B cell (primary cell): ENCODE data around the gene NAV1. TPM values are rescaled to one million over a fixed set of nuclear protein-coding genes. Genes with fewer than 3 reads are reported as not detected.

Source experiments
- ATAC-seq: fragments of 200-7000 bp; cut with Tn5 transposase; one replicate; pipeline ENCODE4 v1.10.0; 2021; ENCODE audit warnings: low read depth, mild to moderate bottlenecking, moderate number of reproducible peaks, moderate library complexity
- CTCF ChIA-PET: fragments of 350-600 bp; sonication (Branson Sonifier 250); formaldehyde crosslinking; loops from one replicate; lab custom pipeline; 2021; ENCODE audit warnings: antibody characterized with exemption, inconsistent platforms; lab: Charles Lee
- POLR2A ChIA-PET: fragments of 350-600 bp; sonication (Branson Sonifier 250); formaldehyde crosslinking; loops from one replicate; lab custom pipeline; 2021; ENCODE audit warnings: antibody characterized with exemption; lab: Charles Lee
- DNase-seq: peaks from one replicate; pipeline ENCODE4 v3.0.0; 2013
- H2AFZ ChIP-seq: 2 replicates; pipeline ENCODE4 v1.6.1; 2012; ENCODE audit warnings: mild to moderate bottlenecking, low read depth, low read length; ENCODE audit not compliant: insufficient read depth, poor library complexity, severe bottlenecking
- H3K27ac ChIP-seq, 2 donors: 1 replicate in 1 of 2; 2 replicates in 1 of 2; pipeline ENCODE4 v1.5.1; 2012 to 2013; ENCODE audit warnings: low read length in 2 of 2, mild to moderate bottlenecking in 2 of 2, moderate library complexity in 1 of 2
- H3K27me3 ChIP-seq, 4 experiments: fragments of 200-600 bp in 1 of 4; sonication (generic) in 1 of 4; replicated peaks in 1 of 4; 1 replicate in 2 of 4; 2 replicates in 2 of 4; pipeline versions ENCODE4 v1.6.1 to v1.7.0; 2013 to 2016; ENCODE audit warnings: low read length in 3 of 4, mild to moderate bottlenecking in 2 of 4, mixed read lengths in 1 of 4, moderate library complexity in 1 of 4; ENCODE audit not compliant: insufficient read depth in 4 of 4, control insufficient read depth in 3 of 4; ENCODE audit errors: control extremely low read depth in 1 of 4
- H3K36me3 ChIP-seq, 2 experiments: replicated peaks in 1 of 2; 1 replicate in 1 of 2; 2 replicates in 1 of 2; pipeline versions ENCODE4 v1.6.1 to v1.7.1; 2013; ENCODE audit warnings: low read length in 1 of 2; ENCODE audit not compliant: insufficient read depth in 2 of 2, control insufficient read depth in 1 of 2; ENCODE audit errors: control extremely low read depth in 1 of 2, extremely low read depth in 1 of 2
- H3K4me1 ChIP-seq, 2 donors: fragments of 200-600 bp in 1 of 2; sonication (generic) in 1 of 2; 1 replicate in 1 of 2; 2 replicates in 1 of 2; pipeline versions ENCODE4 v1.5.1 to v1.6.1; 2013 to 2017; ENCODE audit warnings: low read length in 2 of 2; ENCODE audit not compliant: control insufficient read depth in 2 of 2, insufficient read depth in 2 of 2
- H3K4me2 ChIP-seq: replicated peaks from 2 replicates; pipeline ENCODE3; 2012; ENCODE audit warnings: mild to moderate bottlenecking, low read depth, low read length; ENCODE audit not compliant: poor library complexity, severe bottlenecking
- H3K4me3 ChIP-seq, 5 experiments: fragments of 200-600 bp in 1 of 5; sonication (generic) in 1 of 5; 1 replicate in 3 of 5; 2 replicates in 2 of 5; pipeline versions ENCODE4 v1.5.1 to v1.7.0; 2011 to 2016; ENCODE audit warnings: low read length in 4 of 5, mild to moderate bottlenecking in 4 of 5, low read depth in 2 of 5, control low read depth in 1 of 5, moderate library complexity in 1 of 5; ENCODE audit not compliant: insufficient read depth in 1 of 5; ENCODE audit errors: control extremely low read depth in 1 of 5, extremely low read depth in 1 of 5
- H3K79me2 ChIP-seq: fragments of 200-600 bp; sonication (generic); one replicate; pipeline ENCODE4 v1.6.0; 2016; ENCODE audit warnings: low read length; ENCODE audit not compliant: control insufficient read depth, insufficient read depth
- H3K9ac ChIP-seq: fragments of 200-600 bp; sonication (generic); 2 replicates; pipeline ENCODE4 v1.6.1; 2017; ENCODE audit warnings: mild to moderate bottlenecking, low read length, moderate library complexity
- H3K9me3 ChIP-seq, 3 donors: one replicate each; pipeline versions ENCODE4 v1.6.1 to v1.7.1; 2013; ENCODE audit warnings: low read length in 2 of 3; ENCODE audit not compliant: control insufficient read depth in 2 of 3, insufficient read depth in 1 of 3; ENCODE audit errors: control extremely low read depth in 1 of 3
- H4K20me1 ChIP-seq: 2 replicates; pipeline ENCODE4 v1.6.0; 2012; ENCODE audit warnings: mild to moderate bottlenecking, low read length; ENCODE audit not compliant: insufficient read depth, control insufficient read depth, poor library complexity, severe bottlenecking
- H3K27ac Mint-ChIP-seq: one replicate; pipeline ENCODE4 v1.8.0; 2021; ENCODE audit warnings: mixed read lengths
- H3K27me3 Mint-ChIP-seq: one replicate; pipeline ENCODE4 v1.8.0; 2021; ENCODE audit warnings: mixed read lengths
- H3K4me1 Mint-ChIP-seq: one replicate; pipeline ENCODE4 v1.8.0; 2021; ENCODE audit warnings: mixed read lengths
- H3K4me3 Mint-ChIP-seq: one replicate; pipeline ENCODE4 v1.8.0; 2021; ENCODE audit warnings: mixed read lengths
- H3K9me3 Mint-ChIP-seq: one replicate; pipeline ENCODE4 v1.8.0; 2022; ENCODE audit warnings: mixed read lengths; ENCODE audit not compliant: insufficient read depth
- EZH2 ChIP-seq: IDR thresholded peaks from 2 replicates; pipeline ENCODE4 v1.6.1; 2012; ENCODE audit warnings: borderline replicate concordance, low read depth, mild to moderate bottlenecking, moderate library complexity, low read length; ENCODE audit not compliant: insufficient read depth, poor library complexity, severe bottlenecking
- WGBS: methylation state at CpG from one replicate; pipeline ENCODE4 v1.1.5; 2013; ENCODE audit warnings: missing lambda C conversion rate; ENCODE audit not compliant: insufficient coverage; 5-methylcytosine and 5-hydroxymethylcytosine counted together
- intact Hi-C: fragments of 100-400 bp; cut with micrococcal nuclease; formaldehyde crosslinking; loops from one replicate; pipeline ENCODE4 v1.10.0; 2022
- polyA plus RNA-seq: library from polyadenylated mRNA; depleted of rRNA; stranded (reverse); fragments of >200 nt; gene quantifications from 2 replicates; pipeline ENCODE4 v1.2.3, GENCODE V29; 2012
- total RNA-seq, 2 donors: library from RNA; stranded (reverse); fragments of 120-200 nt in 1 of 2; gene quantifications; 1 replicate in 1 of 2; 2 replicates in 1 of 2; pipeline versions ENCODE4 v1.2.3 to v1.2.4, GENCODE V29; 2013 to 2022
- TF ChIP-seq, protein P1 (sequence below): fragments of 200-600 bp; IDR thresholded peaks from one replicate; pipeline ENCODE4 v1.8.0; 2022; ENCODE audit warnings: antibody characterized with exemption, mild to moderate bottlenecking

Gene NAV1
- total and polyA plus RNA-seq, 2 donors (not counting 1 experiment from before 2014, with no cell fraction given) = 1.5 to 4.3 TPM

DNA sequence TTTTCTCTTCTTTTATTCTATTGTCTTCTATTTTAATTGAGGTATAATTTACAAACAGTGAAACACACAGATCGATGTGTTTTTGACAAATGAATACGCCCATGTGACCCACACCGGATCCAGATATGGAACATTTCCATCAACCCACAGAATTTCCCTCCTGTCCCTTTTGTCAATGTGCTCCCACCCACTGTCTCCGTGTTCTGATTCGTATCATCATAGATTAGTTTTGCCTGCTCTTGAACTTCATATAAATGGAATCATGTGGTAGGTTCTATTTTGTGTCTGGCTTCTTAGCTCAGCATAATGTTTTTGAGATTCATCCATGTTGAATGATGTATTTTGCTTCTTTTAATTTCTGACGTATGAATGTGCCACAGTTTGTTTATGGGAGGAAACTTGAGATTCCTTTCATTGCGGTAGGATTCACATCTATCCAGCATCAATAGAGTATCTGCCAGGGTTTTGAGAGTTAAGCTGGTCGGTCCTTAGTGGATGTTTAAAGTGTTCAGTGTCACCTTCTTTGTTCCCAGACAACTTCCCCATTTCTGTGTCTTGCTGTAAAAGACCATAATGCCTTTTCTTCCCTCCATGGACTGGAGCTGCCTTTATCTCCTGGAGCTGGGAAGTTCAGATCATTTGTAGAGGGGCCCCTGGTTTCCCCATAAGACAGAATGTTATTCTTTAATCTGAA lies 14.7 kb downstream of the NAV1 start:
- Mint-ChIP-seq H3K4me1 (no peaks in the 10 kb centered on the region), H3K27ac (no peak overlapping the region), H3K27me3 (peaks cover 18% of the 10 kb centered on the region), H3K9me3 (no peaks in the 10 kb centered on the region), H3K4me3 (no peak overlapping the region)
- intact Hi-C loops = no loop called here
- WGBS = no CpG with 5 or more reads among the region's 8 CpGs
- ChIA-PET CTCF (interaction anchor here (1.3 kb wide), 1 partner anchor 41 kb away, joined by 4 read pairs; no protein-coding TSS in a partner anchor), POLR2A (no interaction called here)
- Histone ChIP-seq H3K36me3 (no peaks in the 10 kb centered on the region), H3K9ac (no peak overlapping the region), H3K79me2 (no peaks in the 10 kb centered on the region), H3K4me2 (no peak overlapping the region), H3K9me3 (peaks cover 0 to 3% (median 0%) of the 10 kb centered on the region in 3 donors), H3K27ac (no peak overlapping the region), H3K27me3 (no peaks in the 10 kb centered on the region), H4K20me1 (no peaks in the 10 kb centered on the region), H3K4me1 (no peaks in the 10 kb centered on the region), H2AFZ (no peak overlapping the region), H3K4me3 (no peak overlapping the region)
- ATAC-seq (no peak), DNase-seq (no peak)
- no peak for TF ChIP-seq EZH2
- TF ChIP-seq, protein P1, sequence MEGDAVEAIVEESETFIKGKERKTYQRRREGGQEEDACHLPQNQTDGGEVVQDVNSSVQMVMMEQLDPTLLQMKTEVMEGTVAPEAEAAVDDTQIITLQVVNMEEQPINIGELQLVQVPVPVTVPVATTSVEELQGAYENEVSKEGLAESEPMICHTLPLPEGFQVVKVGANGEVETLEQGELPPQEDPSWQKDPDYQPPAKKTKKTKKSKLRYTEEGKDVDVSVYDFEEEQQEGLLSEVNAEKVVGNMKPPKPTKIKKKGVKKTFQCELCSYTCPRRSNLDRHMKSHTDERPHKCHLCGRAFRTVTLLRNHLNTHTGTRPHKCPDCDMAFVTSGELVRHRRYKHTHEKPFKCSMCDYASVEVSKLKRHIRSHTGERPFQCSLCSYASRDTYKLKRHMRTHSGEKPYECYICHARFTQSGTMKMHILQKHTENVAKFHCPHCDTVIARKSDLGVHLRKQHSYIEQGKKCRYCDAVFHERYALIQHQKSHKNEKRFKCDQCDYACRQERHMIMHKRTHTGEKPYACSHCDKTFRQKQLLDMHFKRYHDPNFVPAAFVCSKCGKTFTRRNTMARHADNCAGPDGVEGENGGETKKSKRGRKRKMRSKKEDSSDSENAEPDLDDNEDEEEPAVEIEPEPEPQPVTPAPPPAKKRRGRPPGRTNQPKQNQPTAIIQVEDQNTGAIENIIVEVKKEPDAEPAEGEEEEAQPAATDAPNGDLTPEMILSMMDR = no peak

DNA sequence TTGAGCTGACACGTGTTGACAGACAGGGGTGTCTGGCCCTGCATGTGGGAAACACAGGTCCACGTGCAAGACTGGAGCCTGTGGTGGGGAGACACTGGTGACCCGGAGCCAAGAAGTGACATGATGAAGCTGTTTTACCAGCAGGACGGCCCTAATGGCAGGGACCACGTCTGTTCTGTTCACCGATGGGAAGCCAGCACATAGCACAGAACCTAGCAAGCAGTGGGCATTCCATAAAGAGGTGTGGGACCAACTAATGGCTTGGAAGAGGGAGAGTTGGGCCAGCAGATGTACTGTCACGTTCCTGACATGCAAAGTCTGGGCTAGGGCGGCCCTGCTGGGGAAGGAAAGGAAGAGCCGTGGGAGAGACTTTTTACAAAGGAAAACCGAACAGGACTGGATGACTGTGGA lies 15.3 kb downstream of the NAV1 start:
- no peak overlapping the region for H3K27ac ChIP-seq
- no peak overlapping the region for H2AFZ ChIP-seq
- no peaks in the 10 kb centered on the region for H3K9me3 Mint-ChIP-seq
- H3K9me3 ChIP-seq = peaks cover 0 to 3% (median 0%) of the 10 kb centered on the region in 3 donors
- H3K27ac Mint-ChIP-seq = no peak overlapping the region
- H3K9ac ChIP-seq = no peak overlapping the region
- intact Hi-C loops = no loop called here
- no peaks in the 10 kb centered on the region for H3K79me2 ChIP-seq
- DNase-seq = no peak
- H4K20me1 ChIP-seq = no peaks in the 10 kb centered on the region
- no peak overlapping the region for H3K4me3 Mint-ChIP-seq
- H3K36me3 ChIP-seq = no peaks in the 10 kb centered on the region
- no peaks in the 10 kb centered on the region for H3K4me1 ChIP-seq
- no peak overlapping the region for H3K4me3 ChIP-seq
- H3K4me2 ChIP-seq = no peak overlapping the region
- ChIA-PET POLR2A (no interaction called here), CTCF (interaction anchor here (1.3 kb wide), 1 partner anchor 41 kb away, joined by 4 read pairs; no protein-coding TSS in a partner anchor)
- no peak for ATAC-seq
- no peaks in the 10 kb centered on the region for H3K4me1 Mint-ChIP-seq
- TF ChIP-seq, protein P1 = no peak
- no peak for TF ChIP-seq EZH2
- H3K27me3 Mint-ChIP-seq = peaks cover 18% of the 10 kb centered on the region
- 55% methylated on average over 10 of the region's 10 CpGs for WGBS
- no peaks in the 10 kb centered on the region for H3K27me3 ChIP-seq
